GM12872 (cell line): ENCODE measurements around the gene ZPLD1.

ENCODE experiments used
- CTCF ChIP-seq: IDR thresholded peaks from 3 replicates; pipeline ENCODE4 v1.5.1; 2011; ENCODE audit warnings: low read depth, mild to moderate bottlenecking, low read length, moderate library complexity; ENCODE audit not compliant: insufficient read depth

Gene ZPLD1

GRCh38 chr3:102400142-102400541 is 34.7 kb upstream of the ZPLD1 start:
- TF ChIP-seq CTCF = no peak

DNA sequence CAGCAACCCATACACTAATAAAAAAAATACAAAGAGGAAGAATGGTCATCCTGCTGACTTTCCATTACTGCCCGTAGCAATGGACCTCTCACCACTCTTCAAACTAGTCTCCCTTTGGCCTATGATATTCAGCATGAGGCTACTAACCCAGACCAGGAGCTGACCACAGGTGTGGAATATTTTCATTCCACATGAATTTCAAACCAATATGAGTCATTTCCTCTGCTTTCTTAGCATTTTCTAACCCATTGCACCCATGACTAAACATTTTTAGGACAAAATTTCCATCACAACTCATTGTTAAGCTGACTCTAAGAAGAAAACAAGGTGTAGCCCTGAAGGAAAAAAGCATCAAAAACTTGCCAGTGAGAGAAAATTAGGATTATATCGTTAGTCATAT is 34.0 kb upstream of the ZPLD1 start:
- TF ChIP-seq CTCF = no peak

- no peak for TF ChIP-seq CTCF
Observed at GRCh38 chr3:102410616-102411015, 24.2 kb upstream of the ZPLD1 start.

DNA sequence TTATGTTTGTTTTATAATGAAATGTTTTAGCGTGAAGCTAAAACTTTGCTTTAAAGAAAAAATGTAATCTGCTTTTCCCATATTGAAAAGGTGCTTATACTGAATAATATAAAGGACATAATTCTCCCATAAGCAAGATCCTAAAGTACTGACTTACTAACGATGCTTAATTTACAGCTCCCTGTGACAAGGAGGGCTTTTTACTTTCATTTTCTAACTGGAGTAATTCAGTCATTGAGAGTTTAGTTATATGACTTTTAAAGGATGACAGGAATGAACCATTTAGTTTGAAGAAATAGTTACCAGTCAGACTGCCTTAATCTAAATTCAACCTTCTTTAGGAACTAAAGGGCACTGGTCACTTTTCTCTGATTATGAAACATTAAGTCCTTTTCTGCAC is 19.3 kb upstream of the ZPLD1 start:
- TF ChIP-seq CTCF = no peak

- TF ChIP-seq CTCF = no peak
Observed at GRCh38 chr3:102419786-102420185, 15.0 kb upstream of the ZPLD1 start.

- no peak for TF ChIP-seq CTCF
Observed at GRCh38 chr3:102441832-102442231, 7.0 kb downstream of the ZPLD1 start.

GRCh38 chr3:102443021-102443420 is 8.2 kb downstream of the ZPLD1 start:
- no peak for TF ChIP-seq CTCF

GRCh38 chr3:102444101-102444500 is 9.3 kb downstream of the ZPLD1 start:
- TF ChIP-seq CTCF = no peak
